K562 (cell line): Measurements from ENCODE around the gene CAPN2. TPM values are rescaled to one million over a fixed set of nuclear protein-coding genes. Genes with fewer than 3 reads are reported as not detected.

Experiments used
- ATAC-seq: fragments of 200-7000 bp; cut with Tn5 transposase; 3 replicates; pipeline ENCODE4 v1.9.1; 2020; ENCODE audit warnings: moderate library complexity
- BruUV-seq: library from RNA; stranded (reverse); fragments of 400-500 nt; replicated peaks from 2 replicates; lab custom pipeline; 2021; lab: Mats Ljungman, UMichigan
- CTCF ChIA-PET: fragments of 300-600 bp; formaldehyde crosslinking; extraction: SDS; loops from one replicate; lab custom pipeline; 2021; ENCODE audit warnings: low intra/inter-chr PET ratio; lab: Yijun Ruan, JAX
- POLR2A ChIA-PET: fragments of 300-600, 350-650 bp; sonication (Branson Sonifier 250); formaldehyde crosslinking; extraction: SDS; loops from one replicate; lab custom pipeline; 2021; ENCODE audit warnings: antibody characterized with exemption, inconsistent platforms; lab: Yijun Ruan, JAX
- DNase-seq, 4 experiments: peaks; one replicate each; pipeline versions ENCODE4 v3.0.0 to v3.0.0-alpha.2; 2011 to 2018; ENCODE audit warnings: low spot score in 3 of 4, mixed read lengths in 3 of 4; ENCODE audit errors: extremely low read depth in 1 of 4
- FAIRE-seq: peaks from 2 replicates; lab custom pipeline; 2011; peaks lifted over from hg19 to GRCh38; lab: Jason Lieb, UNC
- H2AFZ ChIP-seq: 2 replicates; pipeline ENCODE4 v1.6.0; 2011; ENCODE audit warnings: low read depth, low read length, control low read depth, inconsistent platforms
- H3K27ac ChIP-seq: fragments of 200-600 bp; 3 replicates; pipeline ENCODE4 v1.8.0; 2011; ENCODE audit warnings: low read depth, mild to moderate bottlenecking, control low read depth, inconsistent platforms, low read length, moderate library complexity, mixed read lengths; ENCODE audit errors: extremely low read depth
- H3K27me3 ChIP-seq, 2 experiments: fragments of 300-600 bp in 1 of 2; 2 replicates in 1 of 2; 3 replicates in 1 of 2; pipeline versions ENCODE4 v1.6.0 to v1.8.0; 2011; ENCODE audit warnings: inconsistent platforms in 2 of 2, low read length in 2 of 2, mild to moderate bottlenecking in 1 of 2, mixed read lengths in 1 of 2, moderate library complexity in 1 of 2; ENCODE audit not compliant: control insufficient read depth in 2 of 2, insufficient read depth in 2 of 2
- H3K36me3 ChIP-seq: fragments of 300-600 bp; 3 replicates; pipeline ENCODE4 v1.8.0; 2011; ENCODE audit warnings: mild to moderate bottlenecking, low read length, inconsistent platforms; ENCODE audit not compliant: control insufficient read depth, insufficient read depth
- H3K4me1 ChIP-seq, 2 experiments: fragments of 200-600 bp in 1 of 2; replicated peaks in 1 of 2; 2 replicates in 1 of 2; 3 replicates in 1 of 2; pipeline versions ENCODE4 v1.5.1 to v1.8.0; 2011; ENCODE audit warnings: inconsistent platforms in 2 of 2, low read length in 2 of 2, mild to moderate bottlenecking in 1 of 2, mixed read lengths in 1 of 2, moderate library complexity in 1 of 2; ENCODE audit not compliant: control insufficient read depth in 2 of 2, insufficient read depth in 2 of 2
- H3K4me2 ChIP-seq: 2 replicates; pipeline ENCODE4 v1.6.1; 2011; ENCODE audit warnings: low read length, control low read depth, inconsistent platforms, mixed read lengths; ENCODE audit not compliant: insufficient read depth
- H3K4me3 ChIP-seq: fragments of 200-600 bp; sonication (generic), shearing (Covaris generic); 2 replicates; pipeline ENCODE4 v1.5.1; 2016; ENCODE audit warnings: control low read depth, inconsistent platforms
- H3K79me2 ChIP-seq: fragments of 200-600 bp; 3 replicates; pipeline ENCODE4 v1.8.0; 2011; ENCODE audit warnings: low read length, inconsistent platforms; ENCODE audit not compliant: control insufficient read depth, insufficient read depth
- H3K9ac ChIP-seq, 2 experiments: 2 replicates each; pipeline versions ENCODE4 v1.6.0 to v1.6.1; 2011; ENCODE audit warnings: low read depth in 2 of 2, low read length in 2 of 2, control low read depth in 1 of 2, inconsistent platforms in 1 of 2, mild to moderate bottlenecking in 1 of 2, mixed read lengths in 1 of 2; ENCODE audit not compliant: insufficient read depth in 1 of 2
- H3K9me1 ChIP-seq: one replicate; pipeline ENCODE4 v1.6.0; 2011; ENCODE audit warnings: inconsistent platforms, mild to moderate bottlenecking, low read length, moderate library complexity; ENCODE audit not compliant: control insufficient read depth, insufficient read depth
- H3K9me3 ChIP-seq: replicated peaks from 2 replicates; pipeline ENCODE4 v1.5.1; 2011; ENCODE audit warnings: low read depth, low read length, inconsistent platforms; ENCODE audit not compliant: control insufficient read depth, insufficient read depth
- H4K20me1 ChIP-seq: replicated peaks from 2 replicates; pipeline ENCODE4 v1.6.1; 2011; ENCODE audit warnings: low read length, inconsistent platforms, mixed read lengths; ENCODE audit not compliant: control insufficient read depth, insufficient read depth
- ADNP ChIP-seq: fragments of 200-800 bp; sonication (Bioruptor generic); IDR thresholded peaks from 2 replicates; pipeline ENCODE4 v1.6.1; 2016; ENCODE audit warnings: missing genetic modification characterization, missing compliant biosample characterization
- ARID2 ChIP-seq: fragments of 450-650 bp; IDR thresholded peaks from 2 replicates; pipeline ENCODE4 v1.6.1; 2017; ENCODE audit warnings: antibody characterized with exemption, mild to moderate bottlenecking
- ATF7 ChIP-seq: fragments of 450-650 bp; IDR thresholded peaks from 2 replicates; pipeline ENCODE4 v1.7.1; 2014; ENCODE audit warnings: mild to moderate bottlenecking, moderate library complexity
- BCOR ChIP-seq: fragments of 450-650 bp; IDR thresholded peaks from 2 replicates; pipeline ENCODE4 v1.6.1; 2016
- CHD4 ChIP-seq: fragments of 200-600 bp; sonication (generic); IDR thresholded peaks from 3 replicates; pipeline ENCODE4 v1.6.1; 2012; ENCODE audit warnings: low read depth, mild to moderate bottlenecking, mixed read lengths, low read length, inconsistent platforms; ENCODE audit not compliant: insufficient read depth, insufficient replicate concordance, poor library complexity, severe bottlenecking
- CREBBP ChIP-seq: IDR thresholded peaks from one replicate; pipeline ENCODE4 v1.6.1; 2012; ENCODE audit warnings: low read depth, mild to moderate bottlenecking, control low read depth, inconsistent platforms, low read length
- GABPB1 ChIP-seq: sonication (generic); formaldehyde crosslinking; IDR thresholded peaks from 2 replicates; pipeline ENCODE4 v1.8.0; 2022; ENCODE audit warnings: mild to moderate bottlenecking, missing genetic modification reagents
- HDAC2 ChIP-seq: fragments of 450-650 bp; IDR thresholded peaks from 2 replicates; pipeline ENCODE4 v1.6.1; 2016; ENCODE audit warnings: mild to moderate bottlenecking
- KDM1A ChIP-seq, 2 experiments: fragments of 450-650 bp; IDR thresholded peaks; 2 replicates each; pipeline ENCODE4 v1.6.1; 2016; ENCODE audit warnings: mild to moderate bottlenecking in 2 of 2
- NR1H2 ChIP-seq: sonication (generic); formaldehyde crosslinking; IDR thresholded peaks from 2 replicates; pipeline ENCODE4 v1.4.0; 2020; ENCODE audit warnings: mild to moderate bottlenecking, missing genetic modification reagents
- POLR2G ChIP-seq: fragments of 200-400 bp; formaldehyde crosslinking; IDR thresholded peaks from 2 replicates; pipeline ENCODE4 v1.6.1; 2017; ENCODE audit warnings: low read depth, mild to moderate bottlenecking, antibody characterized with exemption, low read length, moderate library complexity
- RBFOX2 ChIP-seq: fragments of 200-400 bp; formaldehyde crosslinking; IDR thresholded peaks from 2 replicates; pipeline ENCODE4 v1.6.1; 2017; ENCODE audit warnings: low read depth, mild to moderate bottlenecking, low read length, moderate library complexity
- RBM25 ChIP-seq: fragments of 200-400 bp; formaldehyde crosslinking; IDR thresholded peaks from 2 replicates; pipeline ENCODE4 v1.6.1; 2018; ENCODE audit warnings: low read length, low read depth, moderate library complexity; ENCODE audit not compliant: severe bottlenecking
- RBM39 ChIP-seq: fragments of 200-400 bp; formaldehyde crosslinking; optimal IDR thresholded peaks from 2 replicates; pipeline ENCODE3; 2018; ENCODE audit warnings: low read depth, low read length
- RCOR1 ChIP-seq, 2 experiments: IDR thresholded peaks; 2 replicates each; pipeline ENCODE4 v1.6.1; 2012; ENCODE audit warnings: low read depth in 2 of 2, low read length in 2 of 2, borderline replicate concordance in 1 of 2, improper control_type of control experiment in 1 of 2
- ZNF121 ChIP-seq: sonication (generic); formaldehyde crosslinking; conservative IDR thresholded peaks from 2 replicates; pipeline ENCODE4 v1.8.0; 2022; ENCODE audit warnings: missing genetic modification reagents
- ZNF75A ChIP-seq: fragments of 450-650 bp; formaldehyde crosslinking; IDR thresholded peaks from 2 replicates; pipeline ENCODE4 v1.4.0; 2020; ENCODE audit warnings: mild to moderate bottlenecking
- WGBS: fragments of 100-300 bp; shearing (Covaris generic); methylation state at CpG from one replicate; pipeline ENCODE4 v1.1.6; 2016; ENCODE audit warnings: low coverage, mixed read lengths; ENCODE audit not compliant: insufficient coverage; ENCODE audit errors: missing lambda C conversion rate; 5-methylcytosine and 5-hydroxymethylcytosine counted together
- in situ Hi-C: fragments of 300-500 bp; cut with MboI; formaldehyde crosslinking; loops from 4 replicates; pipeline ENCODE4 v1.15.0; 2018; ENCODE audit warnings: inconsistent platforms, mixed read lengths
- intact Hi-C: fragments of 100-400 bp; cut with micrococcal nuclease; formaldehyde crosslinking; loops from 2 replicates; pipeline ENCODE4 v1.14.2; 2022
- polyA plus RNA-seq, 8 experiments: library from polyadenylated mRNA; depleted of rRNA in 4 of 8; stranded (reverse) in 5 of 8; unstranded in 3 of 8; fragments of >200 nt; fragmentation: Nextera tagmentation in 2 of 8; fragmentation: Illumina TruSeq in 1 of 8; extraction: Ambion mirVana in 2 of 8; extraction: Trizol in 1 of 8; gene quantifications; 2 replicates each; pipeline versions ENCODE4 v1.2.1 to v1.2.3, GENCODE V29; 2011 to 2014; ENCODE audit warnings: inconsistent platforms in 1 of 8, missing spikeins in 1 of 8
- total RNA-seq, 7 experiments: library from RNA; depleted of rRNA in 6 of 7; stranded (reverse); fragments of >200 nt in 6 of 7; fragmentation: Illumina TruSeq in 2 of 7; extraction: Trizol in 2 of 7; gene quantifications; 2 replicates each; pipeline versions ENCODE4 v1.2.1 to v1.2.3, GENCODE V29; 2011 to 2021; ENCODE audit warnings: low replicate concordance in 1 of 7

CAPN2 gene
- total and polyA plus RNA-seq, 9 of the 15 experiments (the other 6 are each of a cell fraction or from before 2014, with no cell fraction given): 24.6 to 157 (median 101) TPM

DNA sequence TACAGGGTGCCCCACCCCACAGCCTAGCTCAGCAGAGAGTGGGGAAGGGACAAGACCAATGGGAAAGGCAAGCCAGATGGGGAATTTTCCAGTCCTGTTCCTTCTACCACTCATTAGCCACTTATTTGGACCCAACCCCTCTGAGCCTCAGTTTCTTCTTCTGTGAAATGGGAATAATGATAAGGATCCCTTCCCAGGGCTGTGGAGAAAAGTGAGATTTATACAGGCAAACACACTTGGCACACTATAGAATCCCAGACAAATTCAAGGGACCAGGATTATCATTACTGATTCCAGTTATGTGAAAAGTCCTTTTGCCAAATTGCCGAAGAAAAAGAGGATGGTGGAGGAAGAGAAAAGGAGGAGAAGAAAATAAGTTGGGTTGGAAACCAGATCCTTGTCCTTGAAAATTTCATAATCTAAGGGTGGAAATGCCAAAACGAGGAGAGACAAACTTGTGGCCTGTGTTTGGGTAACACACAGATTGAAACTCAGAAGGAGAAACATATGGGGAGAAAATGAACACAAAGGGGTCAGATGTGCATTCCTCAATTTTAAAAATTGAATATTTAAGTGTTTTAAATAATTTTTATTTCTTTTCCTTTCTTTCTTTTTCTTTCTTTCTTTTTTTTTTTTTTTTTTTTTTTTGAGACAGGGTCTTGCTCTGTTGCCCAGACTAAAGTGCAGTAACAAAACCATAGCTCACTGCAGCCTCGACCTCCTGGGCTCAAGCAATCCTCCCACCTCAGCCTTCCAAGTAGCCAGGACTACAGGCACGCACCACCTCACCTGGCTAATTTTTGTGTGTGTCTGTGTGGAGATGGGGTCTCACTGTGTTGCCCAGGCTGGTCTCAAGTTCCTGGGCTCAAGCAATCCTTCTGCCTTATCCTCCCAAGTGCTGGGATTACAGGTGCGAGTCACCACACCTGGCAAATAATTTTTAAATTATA lies 9.6 kb downstream of the CAPN2 start:
- ATAC-seq (no peak), DNase-seq (no peak), FAIRE-seq (no peak)
- intact Hi-C loops (no loop called here), in situ Hi-C loops (loop anchor here (25.0 kb wide), 1 partner anchor 190 kb away; no protein-coding TSS in a partner anchor)
- Histone ChIP-seq H4K20me1 (no peaks in the 10 kb centered on the region), H3K9me3 (no peaks in the 10 kb centered on the region), H3K79me2 (peaks cover 9% of the 10 kb centered on the region; the same call in 2 of the 3 replicates), H3K4me3 (no peak overlapping the region), H3K27me3 (no peaks in the 10 kb centered on the region), H2AFZ (no peak overlapping the region), H3K9ac (no peak overlapping the region), H3K9me1 (no peaks in the 10 kb centered on the region), H3K4me2 (no peak overlapping the region), H3K27ac (no peak overlapping the region), H3K4me1 (peaks cover 14 to 16% of the 10 kb centered on the region in 2 experiments), H3K36me3 (peaks cover 67% of the 10 kb centered on the region)
- TF ChIP-seq NR1H2 (CRISPR knock-in tag) (no peak), POLR2G (0 out of 2 replicates have a peak, but pooled peaks have one; percentile 9), CHD4 (peak; percentile 76), BCOR (peak; percentile 82), ZNF75A (CRISPR knock-in tag) (no peak), ZNF121 (CRISPR knock-in tag) (peak; percentile 99), RBM25 (peak; percentile 95), RBM39 (peak; percentile 2), ADNP (tag) (peak; percentile 84), GABPB1 (CRISPR knock-in tag) (0 out of 2 replicates have a peak, but pooled peaks have one; percentile 25), CREBBP (no peak), ARID2 (no peak), RCOR1 (IDR thresholded peaks at IDR 0.05; ENCODE audit: borderline replicate concordance in 1 of 2, low read depth in 2 of 2, low read length in 2 of 2) (0 out of 4 replicates have a peak, but pooled peaks of 1 of the 2 experiments have one; percentile 27), ATF7 (no peak), KDM1A (IDR thresholded peaks at IDR 0.05) (peak in 1 of 2 experiments; percentile 67; a peak in 2 of 4 replicates), RBFOX2 (peak; percentile 34; the same call in 1 of the 2 replicates), HDAC2 (0 out of 2 replicates have a peak, but pooled peaks have one; percentile 20)
- CTCF ChIA-PET: no interaction called here
- BruUV-seq: no TSS peak
- POLR2A ChIA-PET: interaction anchor here (0.6 to 2.7 kb wide), 8 partner anchors 8 to 569 kb away, joined by 3 to 17 read pairs (median 3); no protein-coding TSS in a partner anchor
- WGBS: 79% methylated on average over 5 of the region's 5 CpGs
